Stomach (tissue), 4 donors: Measurements from ENCODE around the gene SLC16A7.

Experiments used
- CTCF ChIP-seq, 7 experiments: fragments of 450-650 bp in 4 of 7; fragments of 200-600 bp in 3 of 7; sonication (generic) in 3 of 7; IDR thresholded peaks; one replicate each; pipeline ENCODE4 v1.5.1; 2016 to 2019; ENCODE audit warnings: antibody characterized with exemption in 7 of 7, control low read depth in 2 of 7, mild to moderate bottlenecking in 1 of 7
- EP300 ChIP-seq: sonication (generic); formaldehyde crosslinking; IDR thresholded peaks from one replicate; pipeline ENCODE4 v1.6.1; 2017; ENCODE audit warnings: antibody characterized with exemption
- POLR2A ChIP-seq, 4 donors: fragments of 450-650 bp; IDR thresholded peaks; one replicate each; pipeline ENCODE4 v1.6.1; 2016; ENCODE audit warnings: antibody characterized with exemption in 4 of 4, control low read depth in 2 of 4, mild to moderate bottlenecking in 1 of 4, moderate library complexity in 1 of 4

- no peak for TF ChIP-seq EP300
- no peak for TF ChIP-seq CTCF (IDR thresholded peaks at IDR 0.05)
- TF ChIP-seq POLR2A (IDR thresholded peaks at IDR 0.05), result no peak
These were observed 20.0 kb upstream of the SLC16A7 start for GRCh38 chr12:59575826-59576225.
